SW480 (cell line): ENCODE measurements around the gene NRGN.

Experiments
- DNase-seq: peaks from one replicate; pipeline ENCODE4 v3.0.0-alpha.2; 2016; ENCODE audit warnings: low spot score

NRGN gene

DNA sequence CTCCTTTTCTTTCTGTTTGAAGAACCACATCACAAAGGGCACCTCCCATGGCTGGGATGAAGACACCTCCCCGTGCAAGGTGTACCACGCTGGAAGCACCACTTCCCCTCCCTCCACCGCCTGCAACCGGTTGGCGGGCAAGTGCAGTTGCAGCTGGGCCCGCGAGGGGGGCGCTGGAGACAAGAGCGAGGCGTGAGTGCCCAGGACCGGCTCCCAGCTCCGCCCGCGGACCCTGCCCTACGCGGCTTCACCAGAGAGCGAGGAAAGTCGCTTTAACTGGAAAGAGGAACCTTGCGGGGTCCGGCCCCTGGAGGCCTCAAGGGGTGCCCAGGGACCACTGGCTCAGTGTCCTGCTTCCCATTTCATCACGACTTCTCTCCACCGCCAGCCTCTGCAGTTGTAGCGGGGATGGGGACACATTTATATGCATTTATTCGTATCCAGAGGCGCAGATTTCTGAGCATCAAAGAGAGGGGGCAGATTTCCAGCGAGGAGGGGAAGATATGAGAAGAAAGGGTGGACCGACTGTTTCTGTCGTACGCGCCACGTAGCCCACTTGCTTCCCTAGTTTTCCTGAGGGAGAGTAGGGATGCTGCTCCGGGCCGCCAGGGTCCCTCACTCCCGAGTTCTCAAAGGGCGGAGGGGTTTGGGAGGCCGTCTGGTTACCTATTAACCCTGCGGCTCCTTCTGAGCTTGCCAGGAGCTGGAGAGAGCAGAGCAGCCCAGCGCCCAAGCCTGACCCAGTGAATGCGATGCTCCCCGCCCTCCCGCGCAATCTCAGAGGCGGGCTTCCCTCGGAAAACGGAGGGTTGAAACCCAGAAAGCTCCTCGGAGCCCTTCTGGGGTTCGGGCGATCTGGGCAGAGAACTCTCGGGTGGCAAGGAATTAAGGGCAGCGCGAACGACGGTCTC is 18.9 kb downstream of the NRGN start:
- peak; percentile 84 for DNase-seq

- DNase-seq, result no peak
Measured at GRCh38 chr11:124759266-124760204, 19.8 kb downstream of the NRGN start.

DNA sequence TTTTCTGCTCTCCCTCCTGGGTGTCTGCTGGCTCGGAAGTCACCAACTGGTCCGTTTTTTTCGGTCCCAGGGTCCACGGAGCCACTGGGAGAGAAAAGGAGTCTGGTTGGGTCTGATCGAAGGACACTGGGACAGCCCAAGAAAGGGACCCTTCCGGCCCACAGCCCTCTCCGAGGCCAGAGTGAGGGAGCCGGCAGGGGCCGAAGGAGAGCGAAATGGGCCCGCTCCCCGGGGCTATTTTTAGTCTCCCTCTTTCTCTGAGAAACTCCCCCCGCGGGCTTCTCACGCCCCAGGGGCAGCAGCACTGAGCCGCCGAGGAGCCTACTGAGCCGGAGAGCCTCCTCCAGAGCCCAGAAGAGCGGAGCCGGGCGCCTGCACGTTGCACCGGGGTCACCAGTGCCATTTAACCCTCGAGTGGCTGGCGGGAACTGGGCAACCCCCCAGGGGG is 20.5 kb downstream of the NRGN start:
- no peak for DNase-seq

DNA sequence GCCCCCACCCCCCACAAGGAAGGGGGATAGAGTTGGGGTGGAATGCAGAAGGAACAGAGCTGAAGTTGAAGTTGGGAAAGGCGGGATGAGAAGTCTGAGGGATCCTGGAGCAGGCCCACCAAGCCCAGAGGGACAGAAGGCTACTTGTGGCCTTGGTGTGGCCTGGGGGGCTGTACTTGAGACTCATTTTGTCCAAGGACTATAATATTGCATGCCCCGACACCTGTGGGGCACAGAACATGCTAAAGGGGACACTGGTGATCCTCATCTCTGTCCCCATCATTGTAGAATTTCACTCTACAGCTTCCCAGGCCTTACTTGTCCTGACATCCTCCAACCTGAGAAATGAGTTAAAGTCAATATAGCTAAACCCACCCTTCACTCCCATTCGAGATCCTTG is 21.1 kb downstream of the NRGN start:
- no peak for DNase-seq

DNA sequence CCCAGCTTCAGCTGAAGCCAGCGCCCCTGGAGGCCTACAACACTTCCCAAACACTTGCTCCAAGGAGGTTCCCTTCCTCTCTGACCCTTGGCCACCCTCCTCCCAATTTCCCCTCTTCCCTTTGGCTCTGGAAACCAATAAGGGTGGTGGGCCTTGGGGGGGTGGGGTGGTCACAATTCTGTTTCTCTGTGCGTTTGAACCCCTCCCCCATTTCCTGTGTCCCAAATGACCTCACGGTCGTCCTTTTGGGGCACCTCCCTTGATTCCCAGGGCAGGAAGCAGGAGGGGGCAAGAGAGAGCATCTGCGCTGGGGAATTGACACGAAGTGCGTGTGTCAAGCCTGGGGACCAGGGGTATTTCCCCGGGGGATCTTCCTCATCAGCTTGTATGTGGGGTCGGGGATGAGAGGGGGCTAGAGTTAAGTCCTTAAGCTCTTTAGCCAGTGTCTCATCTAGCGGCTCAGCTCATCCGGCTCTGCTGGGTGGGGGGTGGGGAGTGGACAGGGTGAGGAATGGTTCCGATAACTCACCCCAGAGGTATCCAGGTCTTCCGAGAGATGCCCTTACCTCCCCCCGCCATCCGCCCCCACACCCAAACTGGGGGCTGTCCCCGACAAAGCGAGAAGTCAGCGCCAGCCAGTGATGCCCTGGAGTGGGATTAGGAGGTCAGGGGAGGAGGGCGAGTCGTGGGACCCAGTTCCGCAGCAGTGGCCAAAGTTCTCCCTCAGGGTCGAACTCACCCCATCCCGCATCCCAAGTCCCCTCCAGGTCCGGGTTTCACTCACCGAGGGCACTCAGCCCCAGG is 21.8 kb downstream of the NRGN start:
- no peak for DNase-seq

DNA sequence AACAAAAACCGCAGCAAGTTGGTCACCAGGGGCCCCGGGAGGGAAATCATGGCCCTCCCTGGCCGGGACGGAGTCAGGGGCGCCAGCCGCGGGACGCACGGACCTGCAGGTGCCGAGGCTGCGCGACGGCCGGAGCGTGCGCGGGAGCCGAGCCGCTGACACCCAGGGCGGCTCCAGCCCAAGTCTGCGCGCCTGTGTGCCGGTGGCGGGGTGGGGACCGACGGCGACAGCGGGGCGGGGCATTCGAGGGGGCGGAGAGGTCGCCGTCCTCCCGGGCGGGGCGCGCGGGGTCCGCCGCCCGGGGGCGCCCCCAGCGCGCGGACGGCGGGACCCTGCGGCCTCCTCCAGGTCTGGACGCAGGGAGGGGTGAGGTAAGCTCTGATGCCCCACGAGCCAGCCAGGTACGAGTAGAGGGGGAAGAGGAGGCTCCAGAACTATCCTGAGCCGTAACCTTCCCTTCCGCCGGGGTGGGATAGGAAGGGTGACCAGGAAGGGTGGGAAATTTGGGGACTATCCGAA is 22.4 kb downstream of the NRGN start, which contains the start of gene ESAM:
TSS of gene ESAM (minus strand) at position 186 of the 519 bp plus-strand sequence. CDS start at position 50, 136 bp downstream.
- peak; percentile 57 for DNase-seq

DNA sequence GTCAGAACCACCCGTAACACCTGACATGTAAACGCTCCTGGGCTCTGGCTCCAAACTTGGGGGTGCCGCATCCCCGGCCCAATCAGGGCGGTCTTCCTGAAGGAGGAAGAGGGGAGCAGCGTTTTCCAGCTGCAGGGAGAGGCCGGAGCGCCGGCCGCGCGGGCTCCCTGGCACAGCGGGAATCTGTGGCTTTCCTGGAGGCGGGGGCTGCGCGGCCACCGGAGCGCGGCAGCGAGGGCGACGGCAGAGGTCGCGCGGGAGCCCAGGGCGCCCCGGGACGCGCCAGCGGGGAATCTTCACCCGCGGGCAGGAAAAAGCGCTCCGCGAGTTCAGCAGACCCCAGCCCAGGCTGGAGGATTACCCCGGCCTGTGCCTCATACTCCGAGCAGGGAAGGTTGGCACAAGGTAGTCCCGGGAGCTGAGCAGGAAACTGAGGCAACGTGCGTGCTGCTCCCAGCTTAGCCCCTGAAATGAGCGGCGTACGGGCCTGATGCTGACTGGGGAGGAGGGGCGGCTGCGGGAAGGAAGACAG is 22.9 kb downstream of the NRGN start:
- DNase-seq, result peak; percentile 37

- peak; percentile 73 for DNase-seq
Measured at GRCh38 chr11:124763156-124763947, 23.6 kb downstream of the NRGN start.

DNA sequence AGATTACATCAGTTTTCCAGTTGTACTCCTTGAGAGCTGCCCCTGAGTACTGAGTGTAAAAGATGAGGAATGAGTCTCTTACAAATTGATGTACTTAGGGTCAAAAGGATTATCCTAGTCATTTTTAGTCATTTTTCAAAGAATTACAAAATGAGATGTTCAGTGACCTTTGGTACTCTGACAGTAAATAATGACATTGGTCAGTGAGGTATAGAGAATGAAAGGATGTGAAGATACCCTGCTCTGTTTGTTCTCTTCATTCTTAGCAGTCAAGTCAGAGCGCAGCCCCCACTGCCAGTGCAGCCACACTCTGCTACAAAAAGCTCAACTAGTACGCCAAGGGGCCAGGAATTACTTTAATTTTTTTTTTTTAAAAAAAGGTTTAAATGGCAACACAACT is 26.4 kb downstream of the NRGN start:
- DNase-seq, result no peak

DNA sequence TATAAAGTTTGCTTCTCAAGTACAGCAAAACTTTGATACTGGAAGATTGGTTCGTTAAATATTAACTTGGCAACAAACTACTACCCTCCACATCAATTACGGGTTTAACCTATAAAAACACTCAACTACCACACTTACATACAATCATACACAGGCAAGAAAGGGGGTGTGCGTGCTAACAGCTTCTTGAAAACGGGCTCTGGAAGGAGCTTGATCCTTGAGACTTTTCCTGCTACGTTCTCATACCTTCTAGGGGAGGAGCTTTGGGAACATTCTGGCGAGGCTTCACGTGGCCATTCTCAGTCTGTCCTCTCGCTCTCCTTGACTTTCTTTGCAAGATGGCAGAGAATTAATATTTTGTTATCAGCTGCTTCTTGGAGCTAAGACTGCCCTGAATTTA is 29.2 kb downstream of the NRGN start:
- DNase-seq, result no peak

- DNase-seq, result peak; percentile 52
Measured at GRCh38 chr11:124769806-124770774, 30.3 kb downstream of the NRGN start.

DNA sequence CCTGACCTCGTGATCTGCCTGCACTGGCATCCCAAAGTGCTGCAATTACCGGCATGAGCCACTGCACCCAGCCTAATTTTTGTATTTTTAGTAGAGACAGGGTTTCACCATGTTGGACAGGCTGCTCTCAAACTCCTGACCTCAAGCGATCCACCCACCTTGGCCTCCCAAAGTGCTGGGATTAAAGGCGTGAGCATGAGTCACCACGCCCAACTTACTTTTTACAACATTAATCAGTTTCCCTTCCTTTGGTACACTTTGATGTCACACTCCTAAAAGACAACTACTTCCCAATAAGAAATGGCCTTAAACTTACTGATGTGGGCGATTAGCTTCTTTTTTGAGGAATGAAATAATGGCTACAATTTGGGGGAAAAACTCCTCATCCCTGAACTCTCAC is 31.2 kb downstream of the NRGN start:
- peak; percentile 34 for DNase-seq

DNA sequence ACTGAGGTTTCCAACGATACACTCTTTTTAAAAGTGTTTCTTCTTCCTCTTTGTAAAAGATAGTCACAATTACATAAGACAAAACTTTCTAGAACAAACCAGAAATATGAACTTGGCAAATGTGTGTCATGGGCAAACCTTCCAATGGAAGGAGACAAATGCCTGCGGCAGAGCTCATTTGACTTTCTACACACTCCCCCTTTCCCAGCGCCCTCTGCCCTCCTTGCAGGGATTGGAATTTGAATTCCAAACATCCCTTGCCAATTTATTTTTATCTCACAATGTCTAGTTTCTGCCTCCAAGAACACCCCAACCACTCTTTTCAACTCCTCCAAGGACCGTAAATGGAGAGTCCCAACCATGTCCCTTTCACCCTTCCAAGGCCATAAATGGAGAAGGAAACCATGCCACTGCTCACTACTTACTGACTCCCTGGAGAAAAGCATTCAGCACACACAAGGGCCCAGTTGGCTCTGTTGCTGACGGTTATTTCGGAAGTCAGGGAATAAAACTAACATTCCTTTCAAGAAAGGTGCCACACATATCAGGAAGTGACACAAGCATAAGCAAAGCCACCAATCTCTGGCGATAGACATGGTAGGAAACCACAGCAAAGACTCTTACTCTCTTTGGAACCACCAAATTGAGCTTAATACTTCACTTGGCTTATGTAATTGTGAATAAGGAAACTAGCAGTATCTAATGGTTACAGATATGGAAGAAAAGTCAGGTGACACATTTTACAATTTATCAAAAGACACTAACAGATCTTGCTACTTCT is 37.3 kb downstream of the NRGN start:
- no peak for DNase-seq

GRCh38 chr11:124778281-124778680 is 38.5 kb downstream of the NRGN start:
- no peak for DNase-seq

- no peak for DNase-seq
Measured at GRCh38 chr11:124779568-124779967, 39.8 kb downstream of the NRGN start.

GRCh38 chr11:124783002-124783401 is 43.3 kb downstream of the NRGN start:
- DNase-seq, result no peak

- no peak for DNase-seq
Measured at GRCh38 chr11:124784051-124784450, 44.3 kb downstream of the NRGN start.

DNA sequence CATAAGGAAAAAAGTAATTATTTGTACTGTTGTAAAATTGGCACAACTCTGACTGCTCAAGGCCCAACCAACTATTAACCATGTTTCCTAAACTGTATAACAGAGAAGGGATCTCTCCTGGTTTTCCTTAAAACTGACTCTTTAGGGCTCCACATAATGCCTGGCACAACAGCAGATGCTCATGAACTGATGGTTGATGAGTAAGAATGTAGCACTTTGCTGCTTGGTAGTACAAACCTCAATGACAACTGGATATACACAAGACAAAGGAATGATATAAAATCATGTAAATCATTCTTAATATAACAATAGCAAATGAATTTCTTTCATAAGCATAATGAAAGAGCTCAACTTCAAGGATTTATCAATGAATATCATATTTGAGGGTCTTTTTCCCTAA is 48.8 kb downstream of the NRGN start:
- no peak for DNase-seq
